Muscle of leg (tissue), 11 donors: ENCODE measurements around the gene SLK. TPM values are rescaled to one million over a fixed set of nuclear protein-coding genes. Genes with fewer than 3 reads are reported as not detected.

ENCODE experiments used
- DNase-seq: peaks from one replicate; pipeline ENCODE4 v3.0.0; 2013
- H3K27ac ChIP-seq: one replicate; pipeline ENCODE4 v1.5.1; 2013; ENCODE audit warnings: mild to moderate bottlenecking, low read length, control low read depth
- H3K27me3 ChIP-seq: one replicate; pipeline ENCODE4 v1.6.1; 2013; ENCODE audit warnings: low read length; ENCODE audit not compliant: control insufficient read depth, insufficient read depth
- H3K36me3 ChIP-seq: one replicate; pipeline ENCODE4 v1.6.1; 2013; ENCODE audit warnings: low read length; ENCODE audit not compliant: control insufficient read depth, insufficient read depth
- H3K4me1 ChIP-seq: one replicate; pipeline ENCODE4 v1.6.1; 2013; ENCODE audit warnings: low read length; ENCODE audit not compliant: control insufficient read depth, insufficient read depth
- H3K4me3 ChIP-seq: one replicate; pipeline ENCODE4 v1.5.1; 2013; ENCODE audit warnings: low read length, control low read depth
- H3K9me3 ChIP-seq: replicated peaks from 2 replicates; pipeline ENCODE4 v1.6.1; 2013; ENCODE audit warnings: low read depth, low read length; ENCODE audit not compliant: control insufficient read depth
- WGBS: methylation state at CpG from one replicate; pipeline ENCODE4 v1.1.5; 2013; ENCODE audit warnings: missing lambda C conversion rate; ENCODE audit not compliant: insufficient coverage; 5-methylcytosine and 5-hydroxymethylcytosine counted together
- polyA plus RNA-seq, 8 donors: library from polyadenylated mRNA; unstranded; fragments of 120-200 nt; gene quantifications; one replicate each; pipeline versions ENCODE4 v1.2.1 to v1.2.3, GENCODE V29; 2013; ENCODE audit warnings: inconsistent platforms in 1 of 8, low replicate concordance in 1 of 8; ENCODE audit not compliant: insufficient read length in 8 of 8, insufficient read depth in 1 of 8
- total RNA-seq: library from RNA; stranded (reverse); fragments of 120-200 nt; gene quantifications from one replicate; pipeline ENCODE4 v1.2.4, GENCODE V29; 2013

The SLK gene
- total and polyA plus RNA-seq, 9 donors = 17.2 to 35.7 (median 26.5) TPM

- no peak overlapping the region for H3K4me3 ChIP-seq
- peaks cover 41% of the 10 kb centered on the region for H3K36me3 ChIP-seq
- no peaks in the 10 kb centered on the region for H3K9me3 ChIP-seq
- no peak for DNase-seq
- H3K27ac ChIP-seq = no peak overlapping the region
- H3K27me3 ChIP-seq = no peaks in the 10 kb centered on the region
- H3K4me1 ChIP-seq = no peaks in the 10 kb centered on the region
- WGBS = 70% methylated on average over 2 of the region's 6 CpGs
Measured at GRCh38 chr10:104028146-104028545, 61.2 kb downstream of the SLK start.

DNA sequence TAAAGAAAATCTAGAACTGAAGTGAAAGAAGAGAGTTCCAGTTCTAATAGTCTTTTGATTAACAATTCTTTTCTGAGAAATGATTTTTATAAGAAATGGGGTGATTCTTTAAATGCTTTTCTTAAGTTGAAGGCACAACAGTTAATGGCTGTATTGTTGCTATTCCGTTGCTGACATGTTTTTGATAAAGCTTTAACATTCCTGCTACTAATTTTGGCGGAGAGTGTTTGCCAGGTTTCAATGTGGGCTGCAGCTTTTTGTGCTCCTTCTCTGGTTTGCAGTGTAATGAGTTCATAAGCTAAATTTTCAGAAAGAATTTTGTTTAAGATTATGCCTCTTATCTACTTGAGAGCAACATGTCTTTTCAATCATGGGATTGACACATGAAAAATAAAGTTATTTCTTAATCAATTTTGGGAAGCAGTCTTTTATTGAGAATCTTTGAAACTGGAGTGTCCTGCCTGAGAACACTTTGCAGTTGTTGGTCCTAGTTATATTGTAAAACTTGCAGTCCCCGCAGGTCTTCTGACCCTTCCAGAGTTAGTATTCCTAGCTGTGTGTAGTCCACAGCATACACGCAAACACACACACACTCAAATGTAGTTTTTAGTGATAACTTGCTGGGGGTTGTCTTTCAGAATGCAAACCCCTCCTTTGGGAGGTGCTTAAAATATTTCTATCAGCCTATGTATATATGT lies 62.0 kb downstream of the SLK start:
- Histone ChIP-seq H3K9me3 (no peaks in the 10 kb centered on the region), H3K4me3 (no peak overlapping the region), H3K27ac (no peak overlapping the region), H3K36me3 (peaks cover 35% of the 10 kb centered on the region), H3K4me1 (no peaks in the 10 kb centered on the region), H3K27me3 (no peaks in the 10 kb centered on the region)
- WGBS = no CpG with 5 or more reads among the region's 4 CpGs
- DNase-seq = no peak

GRCh38 chr10:104029521-104029860 lies 62.6 kb downstream of the SLK start:
- 82% methylated on average over 5 of the region's 6 CpGs for WGBS
- Histone ChIP-seq H3K4me1 (no peaks in the 10 kb centered on the region), H3K9me3 (no peaks in the 10 kb centered on the region), H3K27me3 (no peaks in the 10 kb centered on the region), H3K4me3 (no peak overlapping the region), H3K36me3 (peaks cover 30% of the 10 kb centered on the region), H3K27ac (no peak overlapping the region)
- peak; percentile 42 for DNase-seq

GRCh38 chr10:104031631-104032030 lies 64.7 kb downstream of the SLK start:
- Histone ChIP-seq H3K27ac (no peak overlapping the region), H3K36me3 (peaks cover 22% of the 10 kb centered on the region)
- no CpG with 5 or more reads among the region's 2 CpGs for WGBS

GRCh38 chr10:104032144-104032775 lies 65.3 kb downstream of the SLK start:
- WGBS = 74% methylated on average over 4 of the region's 7 CpGs
- Histone ChIP-seq H3K27me3 (no peaks in the 10 kb centered on the region), H3K4me3 (no peak overlapping the region), H3K9me3 (no peaks in the 10 kb centered on the region), H3K4me1 (no peaks in the 10 kb centered on the region), H3K27ac (no peak overlapping the region), H3K36me3 (peaks cover 22% of the 10 kb centered on the region)
- no peak for DNase-seq

More at GRCh38 chr10:104031631-104032030, 64.7 kb downstream of the SLK start:
- no peaks in the 10 kb centered on the region for H3K9me3 ChIP-seq
- H3K27me3 ChIP-seq = no peaks in the 10 kb centered on the region
- H3K4me3 ChIP-seq = no peak overlapping the region
- no peak for DNase-seq
- no peaks in the 10 kb centered on the region for H3K4me1 ChIP-seq

GRCh38 chr10:104033401-104033930 lies 66.5 kb downstream of the SLK start:
- Histone ChIP-seq H3K4me3 (no peak overlapping the region), H3K4me1 (no peaks in the 10 kb centered on the region), H3K36me3 (peaks cover 16% of the 10 kb centered on the region), H3K9me3 (no peaks in the 10 kb centered on the region), H3K27me3 (no peaks in the 10 kb centered on the region), H3K27ac (no peak overlapping the region)
- DNase-seq = no peak
- 50% methylated on average over 8 of the region's 12 CpGs for WGBS

- no peaks in the 10 kb centered on the region for H3K9me3 ChIP-seq
- WGBS = 72% methylated on average over 11 of the region's 11 CpGs
- no peaks in the 10 kb centered on the region for H3K4me1 ChIP-seq
- H3K36me3 ChIP-seq = peaks cover 16% of the 10 kb centered on the region
- H3K27ac ChIP-seq = no peak overlapping the region
- no peak overlapping the region for H3K4me3 ChIP-seq
- H3K27me3 ChIP-seq = no peaks in the 10 kb centered on the region
- DNase-seq = no peak
Measured at GRCh38 chr10:104033966-104034365, 67.0 kb downstream of the SLK start.

GRCh38 chr10:104034401-104035193 lies 67.7 kb downstream of the SLK start:
- H3K27ac ChIP-seq = no peak overlapping the region

DNA sequence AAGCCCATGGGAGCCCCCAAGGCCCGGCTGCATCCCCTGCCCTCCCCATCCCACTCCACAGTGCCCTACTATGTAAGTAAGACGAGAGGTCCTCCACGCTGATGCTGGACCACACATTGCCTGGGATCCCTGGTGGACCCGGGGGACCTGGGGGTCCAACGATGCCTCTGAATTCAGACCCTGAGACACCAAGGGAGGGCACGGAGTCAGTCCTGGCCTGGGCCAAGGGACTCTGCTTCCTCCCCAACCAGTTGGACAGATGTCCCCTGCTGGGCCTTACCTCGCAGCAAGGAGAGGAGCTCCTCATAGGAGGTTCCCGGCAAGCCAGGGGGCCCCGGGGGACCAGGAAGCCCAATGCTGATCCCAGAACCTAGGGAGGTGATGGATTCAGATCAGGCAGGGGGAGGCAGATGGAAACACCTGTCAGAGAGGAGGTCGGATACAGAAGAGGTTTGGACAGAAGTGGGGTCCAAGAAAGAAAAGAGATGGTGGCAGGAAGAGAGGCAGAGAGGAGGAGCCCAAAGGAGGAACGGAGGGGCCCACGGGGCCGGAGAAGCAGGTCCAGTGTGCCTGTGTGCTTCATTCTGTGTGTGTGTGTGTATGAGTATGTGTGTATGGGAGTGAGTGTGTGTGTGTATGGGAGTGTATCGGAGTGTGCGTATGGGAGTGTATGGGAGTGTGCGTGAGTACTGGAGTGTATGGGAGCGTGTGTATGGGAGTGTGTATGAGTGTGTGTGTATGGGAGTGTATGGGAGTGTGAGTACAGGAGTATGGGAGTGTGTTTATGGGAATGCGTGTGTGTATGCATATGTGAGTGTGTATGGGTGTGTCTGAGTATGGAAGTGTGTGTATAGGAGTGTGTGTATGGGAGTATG lies 68.5 kb downstream of the SLK start:
- WGBS = 72% methylated on average over 14 of the region's 18 CpGs
- Histone ChIP-seq H3K36me3 (peaks cover 14% of the 10 kb centered on the region), H3K27me3 (no peaks in the 10 kb centered on the region), H3K4me1 (no peaks in the 10 kb centered on the region), H3K4me3 (no peak overlapping the region), H3K9me3 (no peaks in the 10 kb centered on the region), H3K27ac (no peak overlapping the region)
- DNase-seq = no peak

More at GRCh38 chr10:104034401-104035193, 67.7 kb downstream of the SLK start:
- H3K9me3 ChIP-seq = no peaks in the 10 kb centered on the region
- no peak overlapping the region for H3K4me3 ChIP-seq
- 47% methylated on average over 18 of the region's 23 CpGs for WGBS
- DNase-seq = peak; percentile 14
- no peaks in the 10 kb centered on the region for H3K27me3 ChIP-seq
- peaks cover 16% of the 10 kb centered on the region for H3K36me3 ChIP-seq
- H3K4me1 ChIP-seq = no peaks in the 10 kb centered on the region
